Stimulated activated CD4-positive, alpha-beta T cell treated with anti-CD3 and anti-CD28 coated beads, Interleukin-12 subunit alpha, Interleukin-12 subunit beta, amount 100 ng/mL, for 48 hours (primary cell): ENCODE measurements around the gene ATP6V0E2.

Experiments used
- DNase-seq, 3 donors: peaks; one replicate each; pipeline ENCODE4 v3.0.0-alpha.2; 2020; ENCODE audit warnings: low read depth in 2 of 3, low spot score in 1 of 3

ATP6V0E2 gene

DNA sequence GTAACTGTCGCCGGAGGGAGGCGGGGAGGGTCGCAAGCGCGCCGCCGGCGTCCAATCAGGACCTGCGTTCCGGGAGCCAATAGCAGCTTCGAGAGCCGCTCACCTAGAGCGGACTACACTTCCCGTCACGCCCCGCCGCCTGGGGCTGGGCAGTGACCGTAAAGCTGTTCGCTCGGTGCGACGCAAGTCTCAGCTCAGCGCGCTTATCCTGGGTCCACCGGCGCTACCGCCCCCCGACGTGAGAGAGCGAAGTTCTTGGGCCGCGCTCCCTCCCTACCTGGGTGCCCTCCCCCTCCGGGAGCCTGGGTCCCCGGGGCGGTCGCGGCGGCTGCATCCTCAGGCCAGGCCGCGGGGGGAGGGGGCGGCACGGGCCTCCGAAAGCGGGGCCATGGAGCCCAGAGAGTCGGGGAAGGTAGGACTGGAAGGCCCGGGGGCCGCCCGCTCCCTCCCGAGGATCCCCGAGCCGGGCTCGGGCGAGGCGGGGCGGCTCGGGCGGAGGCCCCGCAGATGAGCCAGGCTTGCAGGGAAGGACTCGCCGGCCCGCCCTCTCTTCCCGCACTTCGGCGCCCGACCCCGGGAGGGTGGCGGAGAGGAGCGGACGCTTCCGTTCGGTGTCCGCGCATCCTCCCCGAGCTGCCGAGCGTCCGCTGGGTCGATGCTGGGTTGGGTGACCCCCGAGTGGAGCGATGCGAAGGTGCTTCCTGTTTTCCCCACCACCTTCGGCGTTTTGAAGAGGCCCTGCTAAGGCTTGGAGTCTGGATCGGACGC is 35.4 kb upstream of the ATP6V0E2 start, which contains the start of gene ZNF862:
TSS of gene ZNF862 (plus strand) at position 152 of the 768 bp plus-strand sequence. CDS start at position 389, 237 bp downstream.
- DNase-seq, result peak; percentile 85 to 94 (median 93)

DNA sequence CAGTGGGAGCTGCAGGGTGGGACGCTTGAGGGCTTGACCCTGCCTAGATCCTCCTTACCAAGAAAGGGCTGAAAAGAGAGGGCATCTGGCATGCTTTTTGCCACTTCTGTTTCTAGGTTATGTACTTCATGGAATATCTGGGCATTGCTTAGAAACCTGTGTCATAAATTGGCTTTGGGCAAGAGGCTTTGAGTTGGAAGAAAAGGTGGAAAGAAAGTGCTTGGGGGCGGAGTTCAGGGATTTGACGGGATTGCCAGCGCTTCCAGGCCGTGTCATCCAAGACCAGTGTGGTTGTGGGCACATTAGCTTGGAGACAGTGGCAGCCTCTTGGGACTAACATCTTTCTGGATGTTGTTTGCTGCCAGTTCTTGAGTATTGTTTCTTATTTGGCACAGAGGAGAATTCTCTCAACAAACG is 34.8 kb upstream of the ATP6V0E2 start:
- no peak for DNase-seq

DNA sequence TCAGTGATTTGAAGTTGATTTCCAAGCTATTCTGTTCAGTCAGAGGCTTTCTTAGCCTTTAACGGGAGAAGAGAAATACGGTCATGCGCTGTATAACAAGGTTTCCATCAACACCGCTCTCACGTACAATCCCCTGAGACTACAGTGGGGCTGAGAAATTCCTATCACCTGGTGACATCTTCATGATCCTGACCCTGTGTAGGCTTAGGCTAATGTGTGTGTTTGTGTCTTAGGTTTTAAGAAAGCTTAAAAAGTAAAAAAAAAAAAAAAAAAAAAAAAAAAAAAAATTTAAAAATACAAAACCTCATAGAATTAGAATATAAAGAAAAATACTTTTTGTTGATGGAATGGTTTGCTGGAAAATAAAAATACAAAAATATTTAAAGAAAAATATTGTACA is 33.8 kb upstream of the ATP6V0E2 start:
- no peak for DNase-seq

DNA sequence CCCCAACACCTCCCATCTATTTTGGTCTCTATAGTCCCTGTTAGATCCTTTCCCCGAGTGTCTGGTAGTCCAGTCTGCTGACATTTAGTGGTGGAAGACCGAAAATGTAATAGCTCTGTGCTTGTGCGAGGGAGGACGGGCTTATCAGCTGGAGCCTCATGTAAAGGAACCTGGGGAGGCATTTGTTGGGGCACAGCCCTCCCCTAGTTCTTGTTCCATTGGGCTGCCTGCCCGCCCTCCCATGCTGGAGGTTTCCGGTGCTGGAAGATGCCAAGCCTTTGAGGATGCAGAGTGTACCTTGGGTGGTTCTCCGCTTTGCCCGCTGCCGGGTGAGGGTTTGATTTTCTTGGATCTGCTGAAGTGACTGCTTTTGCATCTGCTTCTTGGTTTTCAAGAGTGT is 30.2 kb upstream of the ATP6V0E2 start:
- DNase-seq, result no peak

DNA sequence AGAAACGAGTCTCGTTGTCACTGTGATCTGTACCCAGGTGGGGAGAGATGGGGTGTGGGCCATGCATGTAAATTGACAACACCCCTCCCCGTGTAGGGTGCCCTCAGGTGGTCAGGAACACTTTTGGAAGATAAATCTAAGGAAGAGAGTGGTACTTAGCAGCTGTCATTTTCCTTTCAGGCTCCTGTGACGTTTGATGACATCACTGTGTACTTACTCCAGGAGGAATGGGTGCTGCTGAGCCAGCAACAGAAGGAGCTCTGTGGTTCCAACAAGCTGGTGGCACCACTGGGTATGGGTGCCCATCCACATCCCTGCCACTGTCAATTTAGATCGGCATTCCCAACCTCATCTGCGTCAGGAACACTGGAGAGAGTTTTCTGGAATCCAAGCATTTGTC is 29.3 kb upstream of the ATP6V0E2 start:
- DNase-seq, result no peak

DNA sequence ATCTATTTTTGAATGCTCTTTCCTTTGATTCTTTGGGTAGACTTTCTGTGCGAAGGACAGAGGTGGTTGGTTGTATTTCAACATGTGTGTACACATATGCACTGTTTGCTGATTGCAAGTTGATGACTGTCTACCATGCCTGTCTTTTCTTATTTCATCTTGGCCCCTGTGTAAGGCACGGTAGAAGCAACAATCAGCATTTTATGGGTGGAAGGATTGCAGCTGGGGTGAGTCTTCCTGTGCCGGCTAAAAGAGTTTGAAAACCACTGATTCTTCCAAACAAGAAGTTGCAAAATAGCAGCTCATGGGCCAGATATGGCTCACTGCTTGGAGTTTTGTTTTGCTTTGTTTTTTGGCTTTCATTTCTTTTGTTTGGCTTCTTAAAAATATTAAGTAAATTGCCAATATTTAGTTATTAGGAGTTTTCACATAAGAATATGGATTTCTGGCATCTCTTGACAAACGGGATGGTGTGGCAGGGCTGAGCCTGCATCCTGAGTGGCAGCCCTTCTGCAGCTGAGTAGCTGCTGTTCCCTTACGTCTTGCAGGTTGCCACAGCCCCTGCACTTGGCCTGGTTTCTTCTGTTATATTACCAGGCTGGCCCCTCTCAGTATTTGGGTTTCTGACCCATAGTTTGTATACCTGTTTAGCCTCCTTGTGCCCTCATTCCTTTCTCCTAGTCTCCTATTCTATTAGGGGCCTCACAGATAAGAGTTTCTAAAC is 28.4 kb upstream of the ATP6V0E2 start:
- no peak for DNase-seq

DNA sequence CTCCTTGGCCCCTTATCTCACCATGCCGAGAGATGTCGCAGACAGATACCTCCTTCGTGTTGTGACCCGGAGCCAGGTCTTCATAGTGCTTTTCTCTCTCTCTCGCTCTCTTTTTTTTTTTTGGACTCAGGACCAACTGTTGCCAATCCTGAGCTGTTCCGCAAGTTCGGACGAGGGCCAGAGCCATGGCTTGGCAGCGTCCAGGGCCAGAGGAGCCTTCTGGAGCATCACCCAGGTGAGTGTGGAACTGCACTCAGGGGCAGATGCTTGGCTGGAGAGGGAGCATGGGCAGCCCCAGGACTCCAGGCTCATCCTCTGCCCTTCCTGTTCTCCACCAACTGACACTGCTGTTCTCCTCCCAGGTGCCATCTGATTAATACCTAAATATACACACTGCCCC is 27.7 kb upstream of the ATP6V0E2 start:
- DNase-seq, result no peak

DNA sequence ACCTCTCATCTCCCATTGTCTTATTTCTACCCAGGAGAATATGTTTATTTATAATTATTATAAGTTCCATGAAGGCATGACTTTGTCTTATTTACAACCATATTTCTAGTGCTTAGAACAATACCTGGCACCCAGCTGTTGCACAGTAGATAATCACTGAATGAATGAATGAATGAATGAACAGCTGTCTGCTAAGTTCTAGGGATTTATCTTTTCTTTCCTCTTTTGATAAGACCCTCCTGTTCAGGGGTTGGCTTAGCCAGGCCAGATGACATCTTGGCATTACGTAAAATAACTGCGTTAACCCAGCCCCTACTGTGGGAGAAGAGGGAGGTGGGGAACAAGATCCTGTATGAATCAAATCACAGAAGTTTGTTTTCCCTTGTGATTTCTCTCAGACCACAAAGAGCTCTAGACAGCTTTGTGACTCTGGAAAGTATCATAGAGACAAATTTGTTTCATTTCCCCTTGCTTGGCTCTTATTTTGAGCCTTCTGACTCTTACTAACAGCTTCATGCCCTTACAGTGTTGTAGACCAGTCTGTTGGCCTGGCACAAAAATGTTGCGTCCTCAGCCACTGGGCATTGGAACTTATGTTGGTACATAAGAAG is 27.2 kb upstream of the ATP6V0E2 start:
- no peak for DNase-seq

DNA sequence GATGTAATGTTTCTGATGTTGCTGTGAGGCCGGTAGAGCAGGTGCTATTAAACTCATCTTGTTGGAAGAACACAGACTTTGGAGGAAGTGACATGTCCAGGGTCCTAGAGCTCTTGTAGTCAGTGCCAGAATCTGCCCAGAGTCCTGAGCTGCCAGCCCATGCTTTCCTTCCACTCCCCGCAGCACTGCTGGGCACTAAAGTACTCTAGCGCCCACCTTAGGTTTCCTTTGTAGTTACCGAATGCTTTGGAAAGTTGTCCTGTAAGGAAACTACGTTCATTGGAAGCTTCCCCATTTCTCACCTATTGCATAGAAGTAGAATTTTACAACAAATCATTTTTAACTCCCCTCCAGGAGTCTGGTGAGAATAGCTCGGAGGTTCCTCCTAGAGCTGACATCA is 24.6 kb upstream of the ATP6V0E2 start:
- DNase-seq, result no peak

DNA sequence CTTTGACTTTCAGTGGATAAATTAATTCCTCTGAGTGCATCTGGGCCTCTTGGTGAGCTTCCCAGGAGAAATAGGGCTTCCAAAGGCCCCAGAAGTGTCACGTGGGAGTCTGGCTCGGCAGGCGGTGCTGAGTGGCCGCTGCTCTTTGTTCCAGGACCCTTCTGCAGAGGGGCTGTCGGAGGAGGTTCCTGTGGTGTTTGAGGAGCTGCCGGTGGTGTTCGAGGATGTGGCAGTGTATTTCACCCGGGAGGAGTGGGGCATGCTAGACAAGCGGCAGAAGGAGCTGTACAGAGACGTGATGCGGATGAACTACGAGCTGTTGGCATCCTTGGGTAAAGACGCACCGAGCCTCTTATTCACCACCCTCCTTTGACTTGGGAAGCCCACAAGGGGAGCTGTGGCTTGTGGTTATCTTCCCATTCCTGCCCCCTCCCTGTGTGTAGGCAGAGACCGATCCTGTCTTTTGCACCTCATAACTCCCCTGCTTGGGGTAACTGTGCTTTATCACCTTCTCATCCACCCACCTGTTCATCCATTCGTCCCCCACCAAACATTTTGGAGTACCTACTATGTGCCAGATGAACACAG is 23.7 kb upstream of the ATP6V0E2 start:
- DNase-seq, result no peak

DNA sequence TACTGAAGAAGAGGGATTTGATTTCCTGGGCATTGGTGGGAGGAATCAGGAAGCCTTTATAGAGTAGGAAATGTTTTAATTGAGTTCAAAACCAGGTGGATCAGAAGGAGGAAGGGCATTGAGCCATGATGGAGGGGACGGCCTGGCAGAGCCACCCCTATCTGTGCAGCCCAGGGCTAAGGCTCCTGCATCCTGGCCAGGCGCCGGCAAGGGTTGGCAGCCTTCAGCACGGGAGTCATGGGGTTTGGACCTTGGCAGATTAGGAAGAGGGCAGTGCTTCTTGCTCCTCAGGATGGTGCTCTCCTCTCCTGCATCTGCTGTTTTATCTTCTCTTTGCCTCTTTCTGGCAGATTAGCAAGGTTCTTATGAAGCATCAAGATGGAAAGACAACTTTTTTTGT is 23.1 kb upstream of the ATP6V0E2 start:
- DNase-seq, result no peak

DNA sequence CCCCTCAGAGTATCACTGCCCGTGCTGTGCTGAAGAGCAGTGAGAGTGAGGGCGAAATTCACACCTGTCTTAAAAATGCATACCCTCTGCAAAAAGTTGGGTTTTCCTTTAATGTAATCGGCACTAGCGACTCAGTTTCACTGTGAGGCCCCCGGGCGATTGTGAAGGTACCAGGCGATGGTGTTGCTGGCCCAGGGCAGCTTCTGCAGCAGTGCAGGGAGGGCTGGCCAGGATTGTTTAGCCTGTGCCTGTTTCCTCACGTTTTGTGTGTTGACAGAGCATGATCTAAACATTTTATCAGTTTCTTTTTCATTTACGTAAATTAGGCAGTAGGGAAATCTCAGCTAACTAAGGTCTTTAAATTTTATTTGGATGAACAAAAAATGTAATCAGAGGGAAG is 22.3 kb upstream of the ATP6V0E2 start:
- no peak for DNase-seq

DNA sequence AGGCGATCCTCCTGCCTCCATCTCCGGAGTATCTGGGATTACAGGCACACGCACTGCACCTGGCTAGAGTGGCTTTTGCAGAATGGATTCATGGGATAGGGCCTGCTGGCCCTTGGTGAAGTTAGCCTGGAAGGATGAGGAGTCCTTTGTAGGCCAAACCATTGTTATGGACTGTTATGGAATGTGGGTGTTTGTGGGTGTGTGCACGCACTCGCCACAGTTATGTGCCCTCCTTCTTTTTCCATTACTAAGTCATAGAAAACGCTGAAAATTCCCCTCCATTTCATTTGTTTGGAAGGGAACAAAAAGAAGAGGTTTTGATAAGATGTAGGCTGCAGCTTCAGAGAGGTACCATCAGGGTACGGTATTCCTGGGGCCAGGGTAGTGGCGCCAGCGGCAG is 20.6 kb upstream of the ATP6V0E2 start:
- DNase-seq, result no peak

DNA sequence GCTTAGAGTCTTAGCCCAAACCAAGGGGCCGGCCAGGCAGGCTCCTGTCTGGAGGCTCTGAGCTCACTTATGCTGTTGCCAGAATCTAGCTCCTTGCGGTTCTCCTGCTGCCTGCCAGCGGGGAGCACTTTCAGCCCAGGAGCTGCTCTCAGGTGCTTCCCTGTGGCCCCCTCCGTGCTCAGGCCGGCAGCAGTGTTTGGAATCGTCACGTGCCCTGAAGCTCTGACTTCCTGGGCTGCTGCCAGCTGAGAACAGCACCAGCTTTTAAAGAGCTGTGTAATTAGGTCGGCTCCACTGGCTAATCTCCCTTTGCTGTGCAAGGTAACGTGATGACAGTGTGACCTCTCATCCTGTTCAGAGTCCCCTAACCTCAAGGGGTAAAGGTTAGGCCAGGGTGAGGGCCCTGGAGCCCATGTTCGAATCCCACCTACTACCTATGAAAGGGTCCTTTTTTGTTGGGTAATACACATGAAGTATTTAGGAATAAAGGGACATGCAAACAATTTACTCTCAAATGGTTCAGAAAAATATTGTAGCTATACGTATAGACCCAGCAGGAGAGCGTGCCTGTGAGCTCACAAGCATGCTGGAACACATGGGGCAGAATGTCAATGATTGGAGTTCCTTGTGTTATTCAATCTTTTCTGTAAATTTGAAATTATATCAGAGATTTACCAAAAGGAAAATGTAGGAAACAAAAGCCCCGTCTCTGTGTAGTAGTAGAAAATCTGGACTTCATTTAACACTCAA is 19.0 kb upstream of the ATP6V0E2 start:
- DNase-seq, result no peak

DNA sequence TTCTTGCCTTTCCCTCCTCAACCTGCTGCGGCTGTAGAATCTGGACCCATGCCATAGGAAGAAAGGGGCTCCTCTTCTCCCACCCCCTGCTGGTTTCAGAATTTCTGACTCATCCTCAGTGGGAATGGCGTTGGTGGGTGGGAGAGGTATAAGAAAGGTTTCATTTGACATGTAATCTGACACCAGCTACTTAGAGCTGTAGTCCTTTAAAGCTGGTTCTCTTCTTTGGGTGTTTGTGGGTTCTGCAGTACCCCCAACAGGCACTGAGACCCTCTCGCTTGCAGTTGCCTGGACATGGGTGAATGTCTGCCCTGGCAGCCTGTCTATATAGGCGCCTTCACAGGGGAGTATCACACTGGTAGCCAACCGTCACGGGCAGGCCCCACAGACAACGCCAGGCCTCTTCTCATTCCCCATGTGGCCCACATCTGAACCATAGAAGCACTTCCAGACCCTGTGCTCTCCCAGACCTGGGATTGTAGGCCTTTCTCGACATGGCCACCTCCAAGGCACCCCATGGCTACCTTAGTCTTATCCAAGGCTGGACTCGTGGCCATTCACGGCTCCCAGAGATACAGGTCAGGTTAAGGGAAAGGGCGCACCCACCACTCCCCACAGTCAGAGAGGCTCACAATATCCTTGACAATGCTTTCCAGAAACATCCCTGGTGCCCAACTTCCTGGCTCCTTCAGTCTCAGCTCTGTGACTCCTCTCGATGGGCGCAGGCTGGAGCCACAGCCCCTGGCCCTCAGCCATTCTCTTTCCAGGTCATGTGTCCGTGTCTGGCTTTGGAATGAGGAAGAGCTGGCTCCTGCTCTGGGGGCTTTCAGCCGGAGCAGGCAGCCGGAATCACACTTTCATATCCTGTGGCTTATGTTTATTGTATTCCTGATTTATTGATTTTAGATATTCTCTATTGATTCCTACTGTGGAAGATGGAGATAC is 18.1 kb upstream of the ATP6V0E2 start:
- DNase-seq, result no peak

DNA sequence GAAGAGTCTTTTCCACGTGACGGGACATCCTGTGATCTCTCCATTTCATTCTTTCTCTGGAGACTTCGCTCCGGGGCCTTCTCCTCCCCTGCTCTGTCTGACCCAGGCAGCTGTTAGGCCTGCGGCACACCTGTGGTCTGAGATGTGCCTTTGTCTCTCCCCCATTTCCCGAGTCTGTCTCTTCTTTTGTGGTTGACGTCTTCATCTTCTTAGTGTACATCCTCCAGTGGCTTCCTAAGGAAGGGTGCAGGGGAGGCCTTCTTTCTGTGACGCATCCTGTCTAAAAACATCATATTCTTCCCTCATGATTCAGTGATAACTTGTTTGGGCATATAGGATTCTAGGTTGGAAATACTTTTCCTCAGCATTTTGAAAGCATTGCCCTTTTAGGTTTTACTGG is 17.2 kb upstream of the ATP6V0E2 start:
- DNase-seq, result no peak

DNA sequence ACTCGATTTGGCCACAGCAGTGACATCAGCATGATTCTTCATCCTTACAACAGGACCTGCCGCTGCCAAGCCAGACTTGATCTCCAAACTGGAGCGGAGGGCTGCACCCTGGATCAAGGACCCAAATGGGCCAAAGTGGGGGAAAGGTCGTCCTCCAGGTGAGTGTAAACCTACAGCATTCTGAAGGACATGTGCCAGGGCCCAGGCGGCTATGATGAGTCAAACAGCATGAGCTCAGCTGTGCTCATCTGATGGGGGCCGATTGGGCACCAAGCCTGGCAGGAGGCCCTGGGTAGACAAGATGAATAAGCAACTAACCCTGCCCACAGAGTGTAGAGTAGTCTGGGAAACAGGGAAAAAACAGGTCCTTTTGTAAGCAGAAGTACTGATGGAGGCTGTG is 14.4 kb upstream of the ATP6V0E2 start:
- DNase-seq, result no peak

DNA sequence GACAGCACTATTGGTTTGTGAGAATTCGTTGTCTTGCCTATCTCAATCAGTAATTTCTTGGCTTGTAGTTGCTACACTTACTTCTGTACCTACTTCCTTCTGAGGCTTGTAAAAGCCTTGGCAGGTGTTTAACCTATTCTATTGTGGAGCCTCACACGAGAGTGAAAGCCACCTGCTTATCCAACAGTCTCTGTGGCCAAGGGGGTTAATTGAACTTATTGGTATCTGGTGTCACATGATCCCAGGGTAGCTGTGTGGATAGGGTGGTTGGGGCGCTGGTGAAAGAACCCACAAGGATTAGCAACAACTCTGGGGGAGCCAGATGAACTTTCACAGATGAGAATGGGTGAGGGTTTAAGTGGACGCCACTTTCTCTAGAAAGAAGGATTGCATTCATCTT is 13.9 kb upstream of the ATP6V0E2 start:
- no peak for DNase-seq

DNA sequence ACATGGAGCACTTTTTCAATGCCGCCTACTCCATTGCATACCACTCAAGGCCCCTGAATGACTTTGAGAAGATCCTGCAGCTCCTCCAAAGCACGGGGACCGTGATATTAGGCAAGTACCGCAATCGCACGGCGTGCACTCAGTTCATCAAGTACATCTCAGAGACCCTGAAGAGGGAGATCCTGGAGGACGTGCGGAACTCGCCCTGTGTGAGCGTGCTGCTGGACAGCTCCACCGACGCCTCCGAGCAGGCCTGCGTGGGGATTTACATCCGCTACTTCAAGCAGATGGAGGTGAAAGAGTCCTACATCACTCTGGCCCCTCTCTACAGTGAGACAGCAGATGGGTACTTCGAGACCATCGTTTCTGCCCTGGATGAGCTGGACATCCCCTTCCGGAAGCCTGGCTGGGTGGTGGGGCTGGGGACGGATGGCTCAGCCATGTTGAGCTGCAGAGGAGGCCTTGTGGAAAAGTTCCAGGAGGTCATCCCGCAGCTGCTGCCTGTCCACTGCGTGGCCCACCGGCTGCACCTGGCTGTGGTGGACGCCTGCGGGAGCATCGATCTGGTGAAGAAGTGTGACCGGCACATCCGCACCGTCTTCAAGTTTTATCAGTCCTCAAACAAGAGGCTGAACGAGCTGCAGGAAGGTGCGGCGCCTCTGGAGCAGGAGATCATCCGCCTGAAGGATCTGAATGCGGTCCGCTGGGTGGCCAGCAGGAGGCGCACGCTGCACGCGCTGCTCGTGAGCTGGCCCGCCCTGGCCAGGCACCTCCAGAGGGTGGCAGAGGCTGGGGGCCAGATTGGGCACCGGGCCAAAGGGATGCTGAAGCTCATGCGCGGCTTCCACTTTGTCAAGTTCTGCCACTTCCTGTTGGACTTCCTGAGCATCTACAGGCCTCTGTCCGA is 12.7 kb upstream of the ATP6V0E2 start:
- DNase-seq, result no peak
